Measurements from ENCODE around the gene LRRC28. TPM values are rescaled to one million over a fixed set of nuclear protein-coding genes. Genes with fewer than 3 reads are reported as not detected.
A peak's percentile ranks its signal among the peaks of the same experiment; 100 is the strongest.

LRRC28 gene
- total RNA-seq, 1 donor from 2014 or later, result 22.9 TPM

DNA sequence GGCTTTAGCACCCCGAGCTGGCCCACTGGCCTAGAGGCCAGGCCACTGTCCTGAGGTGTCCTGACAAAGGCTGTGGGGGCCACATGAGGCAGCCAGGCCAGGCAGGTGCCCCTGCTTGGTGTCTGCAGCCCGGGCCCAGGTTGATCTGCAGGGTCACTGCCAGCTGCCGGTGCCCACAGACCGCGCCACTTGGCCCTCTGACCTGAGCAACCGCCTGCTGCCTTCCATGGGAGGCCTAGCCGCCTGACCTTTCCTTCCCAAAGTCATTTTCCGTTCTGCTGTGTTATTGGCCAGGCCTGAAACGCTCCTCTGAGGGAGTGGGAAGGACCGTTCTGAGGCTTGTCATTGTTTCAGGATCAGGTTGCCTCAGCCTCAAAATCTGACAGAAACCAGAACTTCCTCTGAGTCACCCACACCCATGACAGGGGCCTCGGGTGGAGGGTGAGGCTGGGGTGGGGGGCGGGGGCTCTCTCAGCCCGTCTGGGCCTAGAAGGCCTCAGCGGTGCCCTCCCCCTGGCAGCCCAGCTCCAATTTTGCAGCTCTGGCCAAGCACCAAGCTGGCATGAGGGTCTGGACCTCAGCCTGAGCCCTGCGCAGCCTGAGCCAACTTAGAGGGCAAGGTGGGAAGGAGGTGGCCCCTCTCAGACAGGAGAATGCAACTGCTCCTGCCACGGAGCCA, 173.8 kb downstream of the LRRC28 start:
- peak; percentile 55 for DNase-seq
- H3K27me3 ChIP-seq (ENCODE audit: low read depth), result no peaks in the 10 kb centered on the region
- no peaks in the 10 kb centered on the region for H3K36me3 ChIP-seq
- H3K27ac ChIP-seq (replicated peaks), result peak overlapping the region; percentile 95
- TF ChIP-seq CTCF (IDR thresholded peaks at IDR 0.05; ENCODE audit: borderline replicate concordance), result no peak
- H3K4me3 ChIP-seq, result no peak overlapping the region
- no peaks in the 10 kb centered on the region for H3K9me3 ChIP-seq (replicated peaks)
- peaks cover 43% of the 10 kb centered on the region for H3K4me1 ChIP-seq
- intact Hi-C loops (cut with micrococcal nuclease), result no loop called here

- DNase-seq, result peak; percentile 28
- peaks cover 46% of the 10 kb centered on the region for H3K4me1 ChIP-seq
- peak overlapping the region; percentile 95 for H3K27ac ChIP-seq (replicated peaks)
- TF ChIP-seq CTCF (IDR thresholded peaks at IDR 0.05; ENCODE audit: borderline replicate concordance), result peak; percentile 38
- no peaks in the 10 kb centered on the region for H3K36me3 ChIP-seq
- no peaks in the 10 kb centered on the region for H3K9me3 ChIP-seq (replicated peaks)
- no peak overlapping the region for H3K4me3 ChIP-seq
- H3K27me3 ChIP-seq (ENCODE audit: low read depth), result no peaks in the 10 kb centered on the region
- intact Hi-C loops (cut with micrococcal nuclease), result no loop called here
These were observed 174.5 kb downstream of the LRRC28 start for GRCh38 chr15:99425657-99426301.

GRCh38 chr15:99426431-99427105, 175.3 kb downstream of the LRRC28 start:
- H3K9me3 ChIP-seq (replicated peaks), result no peaks in the 10 kb centered on the region
- intact Hi-C loops (cut with micrococcal nuclease), result no loop called here
- no peaks in the 10 kb centered on the region for H3K36me3 ChIP-seq
- no peak overlapping the region for H3K4me3 ChIP-seq
- no peak for TF ChIP-seq CTCF (IDR thresholded peaks at IDR 0.05; ENCODE audit: borderline replicate concordance)
- H3K27me3 ChIP-seq (ENCODE audit: low read depth), result no peaks in the 10 kb centered on the region
- DNase-seq, result peak; percentile 13
- H3K27ac ChIP-seq (replicated peaks), result peak overlapping the region; percentile 95
- peaks cover 54% of the 10 kb centered on the region for H3K4me1 ChIP-seq

GRCh38 chr15:99427210-99427609, 175.9 kb downstream of the LRRC28 start:
- H3K27me3 ChIP-seq (ENCODE audit: low read depth), result no peaks in the 10 kb centered on the region
- no peak overlapping the region for H3K27ac ChIP-seq (replicated peaks)
- H3K9me3 ChIP-seq (replicated peaks), result no peaks in the 10 kb centered on the region
- intact Hi-C loops (cut with micrococcal nuclease), result no loop called here
- no peak overlapping the region for H3K4me3 ChIP-seq
- no peaks in the 10 kb centered on the region for H3K36me3 ChIP-seq
- no peak for DNase-seq
- peaks cover 56% of the 10 kb centered on the region for H3K4me1 ChIP-seq
- no peak for TF ChIP-seq CTCF (IDR thresholded peaks at IDR 0.05; ENCODE audit: borderline replicate concordance)

- TF ChIP-seq CTCF (IDR thresholded peaks at IDR 0.05; ENCODE audit: borderline replicate concordance), result no peak
- Histone ChIP-seq H3K9me3 (replicated peaks) (no peaks in the 10 kb centered on the region), H3K27me3 (ENCODE audit: low read depth) (no peaks in the 10 kb centered on the region), H3K4me1 (peaks cover 61% of the 10 kb centered on the region), H3K36me3 (no peaks in the 10 kb centered on the region), H3K27ac (replicated peaks) (no peak overlapping the region), H3K4me3 (no peak overlapping the region)
- no peak for DNase-seq
- intact Hi-C loops (cut with micrococcal nuclease), result no loop called here
These were observed 176.5 kb downstream of the LRRC28 start for GRCh38 chr15:99427668-99428361.

Measured in left ventricle myocardium inferior (tissue), 1 donor.